ENCODE data around the gene SCUBE1. TPM values are rescaled to one million over a fixed set of nuclear protein-coding genes. Genes with fewer than 3 reads are reported as not detected.

Gene SCUBE1
- total RNA-seq, 1 experiment from 2014 or later, result not detected

DNA sequence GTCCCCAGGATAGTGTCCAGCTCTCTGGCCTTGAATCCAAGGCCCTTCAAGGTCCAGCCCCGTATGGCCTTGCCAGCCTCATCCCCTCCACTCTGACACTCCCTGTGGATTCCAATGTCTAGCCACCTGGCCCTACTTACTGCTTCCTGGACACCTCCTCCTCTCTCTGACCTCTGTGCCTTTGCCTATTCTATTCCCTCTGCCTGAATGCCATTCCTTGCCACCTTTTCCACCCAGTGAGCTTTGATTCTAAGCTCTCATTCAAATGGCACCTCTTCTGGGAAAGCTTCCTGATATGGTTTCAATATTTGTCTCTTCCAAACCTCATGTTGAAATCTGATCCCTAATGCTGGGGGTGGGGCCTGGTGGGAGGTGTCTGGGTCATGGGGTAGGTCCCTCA lies 124.4 kb downstream of the SCUBE1 start:
- no peak for DNase-seq (ENCODE audit: low read depth)

DNA sequence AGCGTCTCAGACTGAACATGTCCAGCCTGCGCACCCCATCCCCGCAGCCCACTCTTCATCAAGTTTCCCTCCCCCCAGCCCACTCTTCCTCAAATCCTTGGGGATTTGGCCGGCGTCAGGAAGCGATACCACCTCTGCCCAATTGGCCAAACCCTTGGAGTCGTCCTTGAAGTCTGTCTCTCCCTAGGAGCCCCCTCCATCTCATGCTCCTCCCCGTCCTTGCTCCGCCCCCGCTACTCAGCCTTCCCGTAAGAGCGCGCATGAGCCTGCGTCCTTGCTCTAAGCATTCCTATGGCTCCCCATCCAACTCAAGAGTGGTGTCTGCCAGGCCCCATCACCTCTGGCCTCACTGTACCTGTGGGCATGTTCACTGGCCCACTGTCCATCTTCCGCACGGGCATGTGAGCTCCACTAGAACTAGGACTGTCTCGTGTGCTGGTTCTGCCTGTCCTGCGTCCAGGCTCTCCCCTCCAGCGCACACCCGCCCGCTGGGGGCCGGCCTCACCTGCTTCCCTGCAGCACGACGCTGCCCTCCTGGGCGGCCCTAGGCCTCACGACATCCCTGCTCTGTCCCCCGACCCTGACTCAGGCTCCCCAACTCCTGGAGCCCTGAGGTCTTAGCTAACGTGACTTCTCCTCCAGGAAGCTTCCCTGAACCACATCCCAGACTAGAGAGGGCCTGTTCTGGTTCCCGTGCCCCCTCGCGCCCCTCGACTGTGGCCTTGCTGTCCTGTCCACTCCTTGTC lies 125.7 kb downstream of the SCUBE1 start:
- DNase-seq (ENCODE audit: low read depth), result no peak

DNA sequence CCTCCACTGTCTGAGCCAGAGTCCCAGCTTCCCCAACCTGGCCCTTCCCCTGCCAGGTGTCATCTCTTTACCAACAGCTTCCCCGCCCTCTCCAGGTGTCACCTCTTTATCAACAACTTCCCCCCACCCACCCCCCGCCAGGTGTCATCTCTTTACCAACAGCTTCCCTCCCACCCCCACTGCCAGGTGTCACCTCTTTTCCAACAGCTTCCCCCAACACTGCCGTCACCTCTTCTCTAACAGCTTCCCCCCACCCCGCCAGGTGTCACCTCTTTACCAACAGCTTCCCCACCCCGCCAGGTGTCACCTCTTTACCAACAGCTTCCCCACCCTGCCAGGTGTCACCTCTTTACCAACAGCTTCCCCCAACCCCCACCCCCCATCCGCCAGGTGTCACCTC lies 126.4 kb downstream of the SCUBE1 start:
- DNase-seq (ENCODE audit: low read depth), result no peak

DNA sequence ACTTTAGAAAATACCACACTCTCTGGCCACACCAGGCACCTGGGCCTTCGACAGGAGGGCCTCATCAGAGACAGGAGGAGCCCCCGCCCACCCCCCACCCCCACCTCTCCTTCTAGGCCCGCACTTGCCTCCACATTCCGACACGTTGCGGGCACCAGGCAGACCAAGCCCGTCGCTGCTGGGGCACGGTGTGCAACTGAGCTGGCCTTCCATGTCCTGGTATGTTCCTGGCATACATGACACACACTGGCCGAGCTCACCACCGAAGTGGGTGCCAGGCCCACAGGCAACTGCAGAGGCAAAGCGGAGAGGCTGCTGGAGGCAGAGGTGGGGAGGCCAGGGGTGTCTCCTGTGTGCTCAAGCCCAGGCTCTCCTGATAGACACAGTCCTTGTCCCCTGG lies 129.2 kb downstream of the SCUBE1 start:
- DNase-seq (ENCODE audit: low read depth), result no peak

DNA sequence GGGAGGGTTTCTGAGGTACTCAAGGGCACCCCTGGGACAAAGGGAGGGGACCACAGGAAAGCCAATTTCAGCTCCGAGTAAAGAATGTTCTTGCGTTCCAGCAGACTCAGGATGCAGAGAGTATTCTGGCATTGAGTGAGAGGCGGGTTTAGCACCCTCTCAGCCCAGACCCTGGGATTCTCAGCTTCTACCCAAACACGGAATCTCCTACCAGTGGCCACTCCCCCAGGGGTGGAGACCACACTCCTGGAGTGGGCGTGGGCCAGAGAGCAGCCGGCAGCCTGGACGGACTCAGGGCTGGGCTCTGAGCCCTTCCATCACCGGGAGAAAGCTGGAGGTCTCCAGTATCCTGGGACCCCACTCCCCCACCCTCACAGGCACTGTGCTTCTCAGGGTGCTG lies 130.1 kb downstream of the SCUBE1 start:
- no peak for DNase-seq (ENCODE audit: low read depth)

DNA sequence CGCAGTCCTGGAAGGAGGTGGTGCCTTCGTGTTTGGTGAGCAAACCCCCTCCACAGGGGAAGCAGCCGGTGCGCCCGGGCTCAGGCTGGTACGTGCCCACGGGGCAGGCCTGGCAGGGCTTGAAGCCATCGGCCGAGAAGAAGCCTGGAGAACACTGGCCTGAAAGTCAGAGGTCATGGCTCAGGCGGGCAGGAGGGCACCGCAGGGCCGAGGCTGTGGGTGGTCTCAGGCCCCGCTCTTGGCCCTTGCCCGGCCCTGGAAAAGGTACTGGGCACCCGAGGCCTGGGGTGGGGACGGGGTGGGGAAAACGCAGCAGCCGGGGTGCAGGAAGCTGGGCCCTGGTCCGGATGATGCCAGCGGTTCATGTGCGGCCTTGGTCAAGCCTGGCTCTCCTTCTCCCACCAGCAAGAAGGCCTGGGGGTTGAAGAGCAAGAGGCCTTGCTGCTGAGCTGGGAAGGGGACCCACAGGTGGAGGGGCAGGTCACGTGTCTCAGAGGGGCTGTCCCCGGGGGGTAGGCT lies 130.7 kb downstream of the SCUBE1 start:
- no peak for DNase-seq (ENCODE audit: low read depth)

DNA sequence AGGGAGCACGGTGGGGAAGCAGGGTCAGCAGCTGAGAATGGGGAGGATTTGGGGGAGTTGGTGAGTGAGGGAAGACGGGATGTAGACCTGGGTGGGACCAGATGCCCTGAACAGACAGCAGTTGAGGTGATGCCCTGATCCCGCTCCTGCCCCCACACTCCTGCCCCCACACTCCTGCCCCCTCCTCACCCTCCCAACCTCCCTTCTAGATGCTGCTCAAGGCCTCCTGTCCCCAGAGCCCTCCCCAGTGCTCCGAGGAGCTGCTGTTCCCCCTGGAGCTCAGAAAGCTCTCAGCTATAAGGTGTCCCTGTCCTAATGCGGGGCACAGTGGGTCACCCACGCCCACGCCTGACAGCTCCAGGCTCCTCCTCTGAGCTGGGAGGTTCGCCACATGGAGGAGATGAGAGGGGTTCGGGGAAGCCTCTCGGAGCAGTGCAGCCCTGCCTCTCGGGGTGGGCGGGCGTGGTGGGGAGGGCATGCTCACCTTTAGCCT lies 131.2 kb downstream of the SCUBE1 start:
- no peak for DNase-seq (ENCODE audit: low read depth)

DNA sequence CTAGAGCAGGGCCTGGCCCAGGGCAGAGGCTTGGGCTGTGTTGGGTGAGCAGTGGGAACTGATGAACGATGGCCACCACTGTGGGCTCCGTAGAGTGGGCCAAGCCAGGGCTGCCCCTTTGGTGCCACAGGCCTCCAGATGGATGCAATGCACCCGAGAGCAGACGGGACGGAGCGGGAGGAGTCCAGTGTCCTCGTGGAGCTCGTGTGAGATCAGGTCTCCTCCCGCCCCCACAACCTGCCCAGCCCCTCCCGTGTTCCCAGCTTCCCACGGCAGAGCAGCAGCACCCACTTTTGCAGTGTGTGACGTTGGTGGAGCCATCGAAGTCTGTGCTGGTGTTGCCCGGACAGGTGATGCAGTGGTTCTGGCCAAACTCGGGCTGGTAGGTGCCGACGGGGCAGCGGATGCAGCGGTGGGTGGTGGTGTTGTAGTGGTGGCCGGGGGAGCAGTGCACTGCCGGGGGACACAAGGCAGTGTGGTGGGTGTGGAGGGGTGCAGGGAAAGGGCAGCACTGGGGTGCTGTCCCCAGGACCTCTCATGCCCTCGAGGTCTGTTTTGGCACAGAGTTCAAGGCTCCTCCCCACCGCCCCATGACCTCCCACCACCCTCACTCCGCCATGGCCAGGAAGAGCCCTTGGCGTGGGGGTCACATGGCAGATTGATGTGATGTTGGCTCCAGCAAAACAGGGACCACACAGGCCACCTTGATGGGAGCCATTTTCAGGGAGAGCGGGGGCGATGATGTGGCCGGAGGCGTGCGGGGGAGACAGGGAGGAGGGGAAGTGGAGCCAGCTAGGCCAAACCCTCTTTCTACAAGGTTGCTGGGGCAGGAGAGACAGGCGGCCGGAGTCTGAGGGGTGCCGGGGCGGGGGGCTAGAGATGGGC lies 132.3 kb downstream of the SCUBE1 start:
- DNase-seq (ENCODE audit: low read depth), result no peak

DNA sequence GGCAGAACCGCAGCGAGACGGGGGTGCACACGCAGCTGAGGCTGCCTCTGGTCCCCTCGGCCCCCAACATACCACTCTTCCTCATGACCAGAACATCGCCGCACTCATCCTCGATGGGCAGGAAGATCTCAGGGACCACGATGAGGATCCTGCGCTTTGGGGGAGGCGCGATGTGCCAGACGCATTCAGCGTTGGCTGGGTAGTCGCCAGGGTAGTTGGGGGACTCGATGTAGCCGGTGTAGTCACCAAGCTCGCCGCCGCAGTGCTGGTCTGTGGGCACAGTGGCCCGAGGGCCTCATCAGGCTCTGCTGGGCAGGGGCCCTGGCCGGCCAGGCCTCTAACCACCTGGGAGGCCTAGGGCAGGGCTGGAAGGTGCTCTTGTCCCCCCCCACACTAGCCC lies 133.2 kb downstream of the SCUBE1 start:
- DNase-seq (ENCODE audit: low read depth), result no peak

DNA sequence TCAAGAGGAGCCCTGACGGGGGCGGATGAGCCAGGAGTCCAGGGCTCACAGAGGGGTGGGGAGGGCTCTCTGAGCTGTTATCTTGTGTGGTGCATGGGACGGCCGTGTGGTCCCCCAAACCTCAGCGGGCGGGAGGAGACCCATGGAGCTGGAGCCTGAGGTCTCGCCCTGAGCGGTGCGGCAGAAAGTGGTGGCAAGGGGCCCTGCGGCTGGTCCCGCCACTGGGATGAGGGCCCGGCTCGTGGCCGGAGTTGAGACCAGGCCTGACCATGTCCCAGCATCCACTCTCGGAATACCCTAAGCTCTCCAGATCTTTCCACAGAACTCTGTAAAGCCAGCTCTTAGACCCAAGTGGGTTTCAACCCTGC lies 133.7 kb downstream of the SCUBE1 start:
- DNase-seq (ENCODE audit: low read depth), result no peak

DNA sequence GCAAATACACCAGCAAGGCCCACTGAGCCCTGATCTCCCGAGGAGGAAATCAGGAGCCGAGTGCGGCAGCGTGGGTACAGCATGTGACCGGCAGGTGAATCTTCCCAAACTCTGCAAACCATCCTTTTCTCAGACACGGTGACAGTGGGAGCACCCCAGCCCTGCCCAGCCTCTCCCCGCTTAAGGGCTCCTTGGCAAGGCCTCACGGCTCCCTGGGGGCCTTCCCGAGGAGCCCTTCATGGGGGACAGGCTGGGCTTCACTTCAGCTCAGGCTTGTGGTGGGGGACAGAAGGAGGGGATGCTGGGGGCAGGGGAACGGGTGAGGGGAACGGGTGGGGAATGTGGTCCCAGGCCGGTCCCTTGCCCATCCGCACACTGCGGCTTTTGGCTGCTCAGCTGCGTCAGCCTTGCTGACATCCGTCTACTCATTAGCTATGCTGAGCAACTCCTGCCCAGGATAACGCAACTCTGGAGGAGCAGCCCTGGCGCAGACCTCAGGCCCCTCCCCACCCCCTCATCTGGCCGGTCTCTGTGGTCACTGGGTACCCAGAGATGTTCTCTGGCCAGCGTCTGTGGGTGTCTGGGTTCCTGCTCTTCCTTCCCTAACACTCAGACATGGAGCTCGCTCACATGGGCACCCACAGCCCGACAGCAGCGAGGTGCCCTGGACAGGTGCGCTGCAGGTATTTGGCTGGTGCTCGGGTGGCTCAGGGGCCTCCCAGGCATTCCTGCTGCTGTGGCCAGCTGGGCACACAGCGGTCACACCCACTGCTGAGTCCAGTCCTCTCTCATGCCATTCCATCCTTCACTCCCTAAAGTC lies 134.3 kb downstream of the SCUBE1 start:
- no peak for DNase-seq (ENCODE audit: low read depth)

DNA sequence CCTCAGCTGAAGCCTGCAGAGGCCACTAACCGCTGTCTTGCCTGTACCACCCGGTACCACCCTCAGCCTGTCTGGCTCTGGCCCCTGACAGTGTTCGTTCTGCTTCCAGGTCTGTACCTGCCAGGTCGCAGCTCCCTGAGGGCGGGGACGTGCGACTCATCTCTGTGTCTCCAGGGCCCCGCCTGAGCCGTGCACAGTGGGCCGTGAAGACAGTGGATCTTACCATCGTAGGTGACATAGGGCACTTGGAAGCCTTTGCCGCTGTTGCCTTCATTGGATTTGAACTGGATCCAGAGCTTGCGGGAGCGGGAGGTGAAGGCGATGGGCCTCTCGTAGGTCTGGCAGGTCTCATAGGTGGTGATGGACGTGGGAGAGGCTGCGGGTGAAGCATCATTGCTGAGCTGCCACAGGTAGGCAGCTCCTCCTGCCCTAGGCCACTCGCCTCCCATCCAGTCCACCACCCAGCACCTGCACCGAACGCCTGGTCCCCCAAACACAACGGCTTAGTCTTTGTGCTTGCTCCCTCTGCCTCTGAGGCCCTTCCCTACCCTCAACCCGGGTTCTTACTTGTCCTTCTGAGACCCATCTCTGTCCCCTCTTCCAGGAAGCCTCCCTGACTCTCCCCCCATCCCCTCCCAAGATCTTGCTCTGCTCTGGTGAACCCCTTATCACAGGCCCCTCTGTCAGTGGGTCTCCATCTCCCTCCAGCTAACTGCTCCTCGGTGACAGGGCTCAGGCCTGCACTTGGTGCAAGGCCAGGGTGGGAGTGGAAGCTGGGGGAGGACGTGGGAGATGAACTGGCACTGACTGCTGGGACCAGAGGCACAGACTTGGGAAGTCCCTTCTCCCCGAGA lies 135.1 kb downstream of the SCUBE1 start:
- DNase-seq (ENCODE audit: low read depth), result no peak

DNA sequence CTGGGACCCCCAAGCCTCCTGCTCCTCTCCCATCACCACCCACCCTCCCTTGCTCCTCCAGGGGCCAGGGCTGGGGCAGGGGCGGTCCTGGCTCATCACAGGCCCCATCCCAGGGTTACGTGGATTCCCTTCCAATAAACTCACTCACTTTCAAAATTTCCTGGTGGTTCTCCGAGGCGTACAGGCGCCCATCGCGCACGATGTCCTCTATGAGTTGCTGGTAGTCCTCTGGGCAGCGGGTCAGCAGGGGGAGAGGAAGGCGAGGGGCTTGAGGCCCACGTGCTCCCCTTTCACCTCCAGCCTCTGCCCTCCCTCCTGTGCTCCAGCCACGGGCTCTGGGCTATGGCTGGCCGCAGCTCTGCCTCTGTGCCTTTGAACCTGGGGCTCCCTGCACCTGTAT lies 135.8 kb downstream of the SCUBE1 start:
- no peak for DNase-seq (ENCODE audit: low read depth)

DNA sequence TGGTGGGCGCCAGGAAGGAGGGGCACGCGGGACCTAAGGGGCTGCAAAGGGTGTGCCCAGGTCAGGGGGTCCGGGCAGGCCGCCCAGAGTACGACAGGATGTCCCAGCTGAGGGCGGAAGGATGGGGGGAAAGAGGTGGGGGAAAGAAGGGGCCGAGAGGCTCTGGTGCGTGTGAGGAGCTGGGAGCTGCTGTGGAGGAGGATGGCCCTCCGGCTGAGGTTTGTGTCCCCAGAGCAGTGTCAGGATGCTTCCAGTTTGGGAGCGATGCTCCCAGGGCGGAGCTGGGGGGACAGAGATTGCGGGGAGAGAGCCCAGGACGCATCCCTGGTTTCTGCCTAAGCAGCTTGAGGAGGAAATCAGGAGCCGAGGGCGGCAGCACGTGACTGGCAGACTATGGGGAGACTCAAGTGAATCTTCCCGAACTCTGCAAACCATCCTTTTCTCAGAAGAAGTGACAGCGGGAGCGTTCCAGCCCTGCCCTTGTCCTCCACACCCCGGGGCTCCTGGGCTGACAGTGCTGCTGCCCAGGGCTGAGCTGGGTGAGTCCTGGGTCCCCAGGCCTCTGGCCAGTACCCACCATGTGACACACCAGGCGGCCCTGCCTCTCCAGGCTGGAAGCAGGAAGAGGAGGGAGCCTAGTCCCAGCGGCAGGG lies 136.5 kb downstream of the SCUBE1 start:
- DNase-seq (ENCODE audit: low read depth), result no peak

DNA sequence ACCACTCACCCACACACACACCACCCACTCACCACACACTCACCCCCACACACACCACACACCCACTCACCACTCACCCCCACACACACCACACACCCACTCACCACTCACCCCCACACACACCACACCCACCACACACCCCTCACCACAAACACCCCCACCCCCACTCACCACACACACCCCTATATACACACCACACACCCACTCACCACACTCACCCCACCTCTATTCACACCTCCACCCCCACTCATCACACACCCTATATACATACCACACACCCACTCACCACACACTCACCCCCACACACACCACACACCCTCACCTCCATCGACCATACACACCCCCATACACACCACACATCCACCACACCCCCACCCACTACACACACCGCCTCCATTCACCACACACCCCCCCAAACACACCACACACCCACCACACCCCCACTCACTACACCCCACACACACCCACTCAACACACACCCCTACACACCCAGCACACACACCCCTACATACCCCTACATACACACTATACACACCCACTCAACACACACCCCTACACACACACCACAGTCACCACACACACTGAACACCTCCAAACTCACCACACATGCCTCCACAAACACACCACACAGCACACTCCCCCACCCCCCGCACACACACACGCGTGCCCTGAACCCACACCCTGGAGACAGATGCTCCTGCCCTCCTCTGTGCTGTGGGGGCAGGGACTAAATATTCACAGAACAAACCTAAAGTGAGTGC lies 137.2 kb downstream of the SCUBE1 start:
- DNase-seq (ENCODE audit: low read depth), result no peak

DNA sequence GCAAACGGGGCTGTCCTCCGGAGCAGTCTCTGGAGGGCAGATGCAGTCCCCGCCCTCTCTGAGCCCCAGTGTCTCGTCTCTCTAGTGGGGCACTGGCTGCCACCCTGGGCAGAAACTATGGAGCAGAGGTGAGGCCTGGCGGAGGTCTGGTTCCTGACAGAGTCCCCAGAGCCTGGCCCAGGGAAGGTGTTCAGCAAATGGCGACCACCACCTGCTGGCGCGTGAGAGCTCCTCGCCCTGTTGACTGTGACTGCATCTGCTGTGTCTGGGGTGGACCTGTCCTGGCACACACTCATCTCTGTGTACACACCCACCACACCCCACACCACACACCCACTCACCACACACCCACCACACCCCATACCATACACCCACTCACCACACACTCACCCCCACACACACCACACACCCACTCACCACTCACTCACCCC lies 137.9 kb downstream of the SCUBE1 start:
- DNase-seq (ENCODE audit: low read depth), result no peak

DNA sequence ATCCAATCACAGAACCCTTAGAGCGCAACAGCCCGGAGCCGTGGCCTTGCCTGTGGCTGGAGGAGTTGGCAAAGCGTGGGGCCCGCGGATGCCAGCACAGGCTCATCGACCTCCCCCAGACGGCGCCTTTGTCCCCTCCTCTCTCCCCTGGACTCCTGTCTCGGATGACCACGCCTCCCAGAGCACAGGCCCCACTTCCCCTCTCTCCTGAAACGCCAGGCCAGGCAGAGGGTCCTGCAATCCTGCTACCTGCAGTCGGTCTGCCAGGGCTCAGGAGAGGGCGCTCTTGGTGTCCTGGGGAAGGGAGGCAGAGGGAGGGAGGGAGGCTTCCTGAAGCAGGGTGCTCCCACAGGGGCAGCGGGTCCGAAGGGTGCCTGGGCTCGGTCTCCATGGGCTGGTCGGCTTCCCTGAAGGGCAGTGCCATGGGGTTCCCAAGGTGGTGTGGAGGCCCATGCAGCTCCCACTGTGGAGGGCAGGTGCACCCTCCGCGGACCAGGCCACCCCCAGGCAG lies 139.6 kb downstream of the SCUBE1 start:
- DNase-seq (ENCODE audit: low read depth), result no peak

DNA sequence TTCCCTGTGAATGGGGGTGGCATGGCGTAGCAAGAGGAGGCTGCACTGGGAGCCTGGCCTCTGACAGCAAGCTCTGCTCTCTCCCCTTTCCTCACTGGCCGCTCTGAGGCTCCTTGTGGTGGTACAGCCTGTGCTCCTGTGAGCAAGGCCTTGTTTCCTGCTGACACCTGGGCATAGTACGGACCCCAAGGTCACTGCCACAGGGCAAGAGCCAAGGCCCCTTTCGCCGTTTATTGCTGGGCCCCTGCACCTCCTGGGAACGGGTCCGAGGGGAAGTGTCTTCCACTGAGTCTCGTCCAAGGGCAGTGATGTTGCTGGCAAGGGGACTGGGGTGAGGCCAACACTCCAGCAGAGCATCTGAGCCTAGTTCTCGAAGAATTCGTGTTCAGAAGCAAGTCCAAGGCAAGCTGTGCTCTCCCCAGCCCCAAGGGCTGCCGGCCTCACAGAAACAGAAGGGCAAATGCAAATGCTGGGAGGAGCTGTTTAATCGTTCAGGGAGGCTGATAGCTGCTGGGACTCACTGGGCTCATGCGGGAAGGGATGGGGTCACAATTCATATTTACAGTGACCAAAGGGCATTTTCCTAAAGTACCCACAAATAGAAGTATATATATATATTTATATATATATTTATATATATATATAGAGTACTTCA lies 140.3 kb downstream of the SCUBE1 start:
- DNase-seq (ENCODE audit: low read depth), result no peak

DNA sequence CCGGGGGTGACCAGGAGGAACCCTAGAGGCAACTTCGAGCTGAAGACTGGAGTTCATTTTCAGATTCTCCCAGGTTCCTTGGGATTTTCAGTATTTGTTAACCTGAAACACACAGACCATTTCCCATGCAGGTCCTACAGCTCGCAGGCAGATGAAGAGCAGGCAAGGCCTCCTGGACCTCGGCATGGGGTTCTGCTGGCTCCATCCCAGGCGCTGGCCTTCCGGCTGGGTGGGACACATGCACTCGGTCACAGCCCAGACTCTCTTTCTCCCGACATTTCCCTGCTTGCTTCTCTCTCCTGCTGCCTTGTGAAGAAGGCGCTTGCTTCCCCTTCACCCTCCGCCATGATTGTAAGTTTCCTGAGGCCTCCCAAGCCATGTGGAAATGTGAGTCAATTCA lies 140.8 kb downstream of the SCUBE1 start:
- DNase-seq (ENCODE audit: low read depth), result no peak

Measured in LHCN-M2 (cell line).